HG03432 (cell line): ENCODE measurements around the gene PLXDC1.
A peak's percentile ranks its signal among the peaks of the same experiment; 100 is the strongest.

ENCODE experiments used
- ATAC-seq: cut with Tn5 transposase; IDR thresholded peaks from one replicate; pipeline ENCODE4 v1.9.1; 2021; ENCODE audit warnings: mild to moderate bottlenecking, moderate library complexity; ENCODE audit not compliant: unreplicated experiment

PLXDC1 gene

GRCh38 chr17:39158623-39159022 is 7.2 kb upstream of the PLXDC1 start:
- no peak for ATAC-seq

- no peak for ATAC-seq
Observed at GRCh38 chr17:39156491-39156890, 5.1 kb upstream of the PLXDC1 start.

GRCh38 chr17:39155654-39156053 is 4.2 kb upstream of the PLXDC1 start:
- no peak for ATAC-seq

- ATAC-seq = peak; percentile 44
Observed at GRCh38 chr17:39153599-39154051, 2.2 kb upstream of the PLXDC1 start.

- ATAC-seq = no peak
Observed at GRCh38 chr17:39151943-39152818, 744 bp upstream of the PLXDC1 start.

- no peak for ATAC-seq
Observed at GRCh38 chr17:39150795-39151149, 665 bp downstream of the PLXDC1 start.

- no peak for ATAC-seq
Observed at GRCh38 chr17:39150104-39150634, 1.3 kb downstream of the PLXDC1 start.

- no peak for ATAC-seq
Observed at GRCh38 chr17:39147221-39148185, 3.9 kb downstream of the PLXDC1 start.

- ATAC-seq = no peak
Observed at GRCh38 chr17:39146273-39146672, 5.2 kb downstream of the PLXDC1 start.

GRCh38 chr17:39145143-39145542 is 6.3 kb downstream of the PLXDC1 start:
- no peak for ATAC-seq

GRCh38 chr17:39144416-39144840 is 7.0 kb downstream of the PLXDC1 start:
- no peak for ATAC-seq

GRCh38 chr17:39143552-39144093 is 7.8 kb downstream of the PLXDC1 start:
- ATAC-seq = no peak

- no peak for ATAC-seq
Observed at GRCh38 chr17:39141915-39142664, 9.3 kb downstream of the PLXDC1 start.

GRCh38 chr17:39141294-39141693 is 10.1 kb downstream of the PLXDC1 start:
- ATAC-seq = no peak

GRCh38 chr17:39139561-39139960 is 11.9 kb downstream of the PLXDC1 start:
- no peak for ATAC-seq

GRCh38 chr17:39139161-39139511 is 12.3 kb downstream of the PLXDC1 start:
- ATAC-seq = no peak

- ATAC-seq = no peak
Observed at GRCh38 chr17:39138431-39139160, 12.8 kb downstream of the PLXDC1 start.

- ATAC-seq = no peak
Observed at GRCh38 chr17:39134878-39135277, 16.6 kb downstream of the PLXDC1 start.

GRCh38 chr17:39132192-39132610 is 19.2 kb downstream of the PLXDC1 start:
- ATAC-seq = no peak

GRCh38 chr17:39131616-39132015 is 19.8 kb downstream of the PLXDC1 start:
- no peak for ATAC-seq
